ENCODE measurements around the gene ZNF784. TPM values are rescaled to one million over a fixed set of nuclear protein-coding genes. Genes with fewer than 3 reads are reported as not detected.

ZNF784 gene
- total and polyA plus RNA-seq, 2 of the 8 experiments (the other 6 are each of a cell fraction or from before 2014, with no cell fraction given): 6.5 to 8.0 TPM

DNA sequence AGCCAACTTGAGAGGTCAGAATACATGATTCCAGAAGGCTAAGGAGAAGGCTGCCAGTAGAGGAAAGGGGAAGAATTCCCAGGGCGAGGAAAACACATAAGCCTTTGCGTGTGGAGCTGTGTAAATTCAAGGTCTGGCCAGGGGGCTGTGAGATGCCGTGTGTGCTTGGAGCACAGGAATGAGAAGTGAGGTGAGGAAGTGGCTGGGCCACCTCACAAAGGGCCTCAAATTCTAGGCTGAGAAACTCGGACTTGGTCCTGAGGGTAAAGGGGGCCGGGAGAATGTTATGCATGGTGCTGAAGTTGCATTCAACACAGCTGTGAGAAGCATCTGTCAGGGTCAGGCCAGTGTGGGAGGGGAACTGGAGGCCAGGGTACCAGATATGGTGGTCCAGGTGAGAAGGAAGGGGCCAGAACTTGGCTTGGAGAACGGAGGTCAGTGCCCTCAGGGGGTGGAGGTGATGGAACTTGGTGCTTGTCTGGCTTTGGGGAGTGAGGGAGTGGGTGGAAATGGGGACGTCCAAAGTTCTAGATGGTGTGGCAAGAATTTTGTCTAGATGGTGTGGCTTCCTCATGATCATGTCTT lies 11.6 kb upstream of the ZNF784 start:
- ChIA-PET CTCF (ENCODE audit: partially characterized antibody) (interaction anchor here (1.4 to 3.8 kb wide), 4 partner anchors 11 to 30 kb away, joined by 7 to 30 read pairs (median 10); partner anchors contain the start of genes CCDC106 and ZNF865), POLR2A (ENCODE audit: partially characterized antibody) (interaction anchor here (0.8 to 8.8 kb wide), 8 partner anchors 10 to 149 kb away, joined by 3 to 96 read pairs (median 4); partner anchors contain the start of genes CCDC106, ZNF581, ZNF784 and ZNF865)
- H3K9ac ChIP-seq (replicated peaks in 1 of 4; ENCODE audit: extremely low read depth in 1 of 4, low read depth in 3 of 4, low read length in 3 of 4): peak overlapping the region in 3 of 4 experiments; percentile 12 to 88 (median 84); a peak in 5 of 7 replicates
- no peak overlapping the region for H3K18ac ChIP-seq (ENCODE audit: extremely low read depth, low read length)
- H2AFZ ChIP-seq (ENCODE audit: low read length): no peak overlapping the region
- H4K20me1 ChIP-seq (replicated peaks in 1 of 2; ENCODE audit: control insufficient read depth in 1 of 2, insufficient read depth in 2 of 2, low read length in 2 of 2): peaks cover 3 to 10% of the 10 kb centered on the region in 2 experiments
- peak overlapping the region; percentile 46; the same call in 1 of the 2 replicates for H2BK15ac ChIP-seq (ENCODE audit: low read length)
- no peak overlapping the region for H4K5ac ChIP-seq (ENCODE audit: insufficient read length, low read depth, low read length)
- H3K4me1 ChIP-seq (replicated peaks in 1 of 4; ENCODE audit: control insufficient read depth in 3 of 4, insufficient read depth in 4 of 4, low read length in 3 of 4): peaks cover 6 to 9% (median 7%) of the 10 kb centered on the region in 4 experiments
- H3K79me1 ChIP-seq (ENCODE audit: low read depth, low read length): peaks cover 13% of the 10 kb centered on the region
- no peak overlapping the region for H3K4ac ChIP-seq (replicated peaks; ENCODE audit: insufficient read length, low read depth, low read length)
- no peak overlapping the region for H3K23ac ChIP-seq (ENCODE audit: insufficient read length)
- H2BK5ac ChIP-seq (ENCODE audit: low read depth, low read length): no peak overlapping the region
- peaks cover 4 to 25% of the 10 kb centered on the region in 2 experiments; a peak in 3 of 4 replicates for H3K79me2 ChIP-seq (ENCODE audit: control insufficient read depth in 1 of 2, insufficient read depth in 2 of 2, low read length in 2 of 2)
- no peak overlapping the region for H3K56ac ChIP-seq (replicated peaks; ENCODE audit: insufficient read length, low read depth, low read length)
- no peaks in the 10 kb centered on the region for H3K36me3 ChIP-seq (ENCODE audit: control insufficient read depth in 2 of 4, insufficient read depth in 4 of 4, low read length in 3 of 4)
- no peak overlapping the region for H3K27ac ChIP-seq (ENCODE audit: low read depth, low read length)
- peak overlapping the region; percentile 85 for H4K8ac ChIP-seq (ENCODE audit: extremely low read depth, insufficient read depth, low read length)
- H4K91ac ChIP-seq (replicated peaks; ENCODE audit: insufficient read length, low read length): no peak overlapping the region
- no peak overlapping the region for H2BK20ac ChIP-seq (ENCODE audit: low read length)
- H2AK5ac ChIP-seq (ENCODE audit: low read depth, low read length): no peak overlapping the region
- no peak for FAIRE-seq
- peak overlapping the region; percentile 78 to 91 for H3K4me2 ChIP-seq (ENCODE audit: insufficient read depth in 1 of 2, low read depth in 2 of 2, low read length in 2 of 2)
- H3K4me3 ChIP-seq (ENCODE audit: extremely low read depth in 1 of 4, insufficient read depth in 2 of 4, low read depth in 3 of 4, low read length in 4 of 4): peak overlapping the region; percentile 68 to 99 (median 92); a peak in 7 of 8 replicates
- H2BK12ac ChIP-seq (ENCODE audit: low read depth, low read length): no peak overlapping the region
- H2BK120ac ChIP-seq (replicated peaks; ENCODE audit: low read depth, low read length): no peak overlapping the region
- H3K14ac ChIP-seq (ENCODE audit: insufficient read length): no peak overlapping the region
- no peaks in the 10 kb centered on the region; a peak in 1 of 4 replicates for H3K9me3 ChIP-seq (ENCODE audit: insufficient read depth in 2 of 2, low read depth in 1 of 2, low read length in 1 of 2)
- no peak for DNase-seq (ENCODE audit: low read depth in 1 of 2, low spot score in 2 of 2)
- no peaks in the 10 kb centered on the region for H3K27me3 ChIP-seq (replicated peaks in 1 of 4; ENCODE audit: control insufficient read depth in 3 of 4, extremely low read depth in 1 of 4, insufficient read depth in 3 of 4, low read length in 3 of 4)
- 73% methylated on average over 7 of the region's 7 CpGs; no CpG with 5 or more reads in 1 of the 2 experiments for WGBS, 2 experiments (ENCODE audit: extremely low coverage in 1 of 2, insufficient coverage in 1 of 2, insufficient read length in 1 of 2, insufficient replicate concordance in 2 of 2, low coverage in 1 of 2, low lambda C conversion rate in 2 of 2, missing lambda C conversion rate in 1 of 2)
- peaks cover 14% of the 10 kb centered on the region for H3K23me2 ChIP-seq (ENCODE audit: low read depth, low read length)
- no peak for TF ChIP-seq RNF2 (IDR thresholded peaks at IDR 0.05; ENCODE audit: borderline replicate concordance, low read depth, low read length, missing control alignments, poor library complexity, severe bottlenecking)
- no peak for TF ChIP-seq NANOG (IDR thresholded peaks at IDR 0.05; ENCODE audit: insufficient read depth, low read depth, low read length, poor library complexity, severe bottlenecking)
- TF ChIP-seq RXRA (IDR thresholded peaks at IDR 0.05; ENCODE audit: insufficient read depth, low read depth, low read length): no peak
- TF ChIP-seq RAD21 (IDR thresholded peaks at IDR 0.05 in 1 of 2, conservative IDR thresholded peaks at IDR 0.05 in 1 of 2; ENCODE audit: low read depth in 2 of 2, low read length in 2 of 2): no peak
- no peak for TF ChIP-seq BRCA1 (IDR thresholded peaks at IDR 0.05; ENCODE audit: low read depth, low read length)
